Mucosa of rectum (tissue), 2 donors: ENCODE data around the gene NBEA.

ENCODE experiments used
- H3K27ac ChIP-seq, 2 donors: one replicate each; pipeline ENCODE4 v1.7.0; 2013; ENCODE audit warnings: inconsistent platforms in 2 of 2, low read depth in 2 of 2, low read length in 2 of 2
- H3K27me3 ChIP-seq, 2 donors: one replicate each; pipeline ENCODE4 v1.7.0; 2013; ENCODE audit warnings: low read length in 2 of 2; ENCODE audit not compliant: control insufficient read depth in 2 of 2, insufficient read depth in 2 of 2
- H3K36me3 ChIP-seq, 2 donors: one replicate each; pipeline ENCODE4 v1.7.0; 2013; ENCODE audit warnings: low read length in 2 of 2; ENCODE audit not compliant: control insufficient read depth in 2 of 2, insufficient read depth in 2 of 2
- H3K4me1 ChIP-seq, 2 donors: one replicate each; pipeline ENCODE4 v1.7.0; 2013; ENCODE audit warnings: low read length in 2 of 2, mild to moderate bottlenecking in 1 of 2; ENCODE audit not compliant: control insufficient read depth in 2 of 2, insufficient read depth in 2 of 2
- H3K4me3 ChIP-seq, 2 donors: one replicate each; pipeline ENCODE4 v1.7.0; 2013; ENCODE audit warnings: low read length in 2 of 2
- H3K9ac ChIP-seq, 2 donors: one replicate each; pipeline ENCODE4 v1.7.0; 2013; ENCODE audit warnings: low read length in 2 of 2, low read depth in 1 of 2, mild to moderate bottlenecking in 1 of 2
- H3K9me3 ChIP-seq, 2 donors: one replicate each; pipeline ENCODE4 v1.7.0; 2013; ENCODE audit warnings: low read length in 2 of 2; ENCODE audit not compliant: control insufficient read depth in 2 of 2
- donor health status: healthy.
- donor health status: Normal muscosa, but diverticular disease.

The NBEA gene

DNA sequence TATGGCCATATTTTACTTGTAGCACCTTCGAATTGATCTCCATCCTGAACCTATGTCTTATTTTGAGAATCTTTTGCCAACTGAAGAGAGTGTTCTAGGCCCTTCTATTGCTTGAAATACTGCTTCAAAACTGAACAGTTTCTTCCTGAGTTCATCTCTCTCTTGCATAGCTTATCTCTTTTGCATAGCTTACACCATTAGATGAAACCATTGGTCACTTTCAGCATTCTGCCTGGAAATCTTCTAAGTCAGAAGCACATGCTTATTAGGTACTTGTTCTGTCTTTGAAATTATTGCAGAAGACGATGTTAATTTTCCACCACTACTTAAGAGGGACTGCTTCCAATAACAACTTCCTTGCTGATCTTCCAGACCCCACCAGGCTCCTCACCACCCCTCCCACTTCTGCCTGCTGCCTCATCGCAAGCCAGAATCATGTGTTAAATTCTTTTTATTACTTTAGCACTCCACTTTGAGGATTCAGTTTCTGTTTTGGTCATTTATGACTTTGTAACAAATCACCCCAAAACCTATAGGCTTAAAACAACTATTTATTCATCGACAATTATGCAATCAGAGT lies 656.8 kb downstream of the NBEA start:
- H3K4me3 ChIP-seq, result no peak overlapping the region
- no peaks in the 10 kb centered on the region for H3K36me3 ChIP-seq
- no peak overlapping the region for H3K27ac ChIP-seq
- H3K4me1 ChIP-seq, result no peaks in the 10 kb centered on the region
- no peaks in the 10 kb centered on the region for H3K9me3 ChIP-seq
- no peak overlapping the region for H3K9ac ChIP-seq
- no peaks in the 10 kb centered on the region for H3K27me3 ChIP-seq

DNA sequence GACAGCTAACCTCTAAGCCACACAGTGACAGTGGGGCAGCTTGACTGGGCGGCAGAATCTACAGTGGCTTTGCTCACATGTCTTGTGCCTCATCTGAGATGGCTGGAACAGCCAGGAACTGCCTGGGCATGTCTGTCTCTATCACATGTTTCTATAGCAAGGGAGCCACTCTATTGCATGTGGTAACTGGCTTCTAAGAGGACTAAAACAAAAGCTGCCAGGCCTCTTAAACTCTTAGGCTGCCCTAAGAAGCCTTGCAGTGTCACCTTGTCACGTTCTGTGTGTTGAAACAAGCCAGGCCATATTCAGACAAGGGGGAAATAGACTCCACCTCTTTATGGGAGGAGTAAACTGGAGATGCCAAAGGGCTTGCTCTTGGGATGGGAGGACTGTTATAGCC lies 657.3 kb downstream of the NBEA start:
- Histone ChIP-seq H3K36me3 (no peaks in the 10 kb centered on the region), H3K27ac (no peak overlapping the region)

DNA sequence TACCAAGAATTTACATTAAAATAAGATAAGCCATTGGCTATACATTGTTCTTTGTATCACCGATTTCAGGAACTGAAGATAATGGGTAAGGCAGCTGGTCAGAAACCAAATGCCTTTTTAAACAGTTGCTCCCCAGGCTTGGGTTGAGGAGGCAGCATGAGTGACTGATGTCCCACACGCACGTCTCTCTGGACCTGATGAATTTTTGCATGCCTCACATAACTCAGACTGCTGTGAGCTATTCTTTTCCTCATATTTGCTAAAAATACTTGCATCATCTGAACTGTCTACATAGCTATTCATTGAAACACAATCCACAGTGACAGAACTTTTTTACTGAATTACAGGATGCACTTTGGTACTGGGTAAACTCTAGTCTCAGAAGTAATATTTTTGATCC lies 658.1 kb downstream of the NBEA start:
- H3K9ac ChIP-seq, result no peak overlapping the region
- H3K36me3 ChIP-seq, result no peaks in the 10 kb centered on the region
- H3K4me3 ChIP-seq, result no peak overlapping the region
- H3K9me3 ChIP-seq, result no peaks in the 10 kb centered on the region
- H3K27ac ChIP-seq, result no peak overlapping the region
- no peaks in the 10 kb centered on the region for H3K27me3 ChIP-seq
- H3K4me1 ChIP-seq, result no peaks in the 10 kb centered on the region

More for the DNA sequence above, 657.3 kb downstream of the NBEA start:
- H3K4me3 ChIP-seq, result no peak overlapping the region
- no peaks in the 10 kb centered on the region for H3K4me1 ChIP-seq
- H3K27me3 ChIP-seq, result no peaks in the 10 kb centered on the region
- H3K9ac ChIP-seq, result no peak overlapping the region
- H3K9me3 ChIP-seq, result no peaks in the 10 kb centered on the region

DNA sequence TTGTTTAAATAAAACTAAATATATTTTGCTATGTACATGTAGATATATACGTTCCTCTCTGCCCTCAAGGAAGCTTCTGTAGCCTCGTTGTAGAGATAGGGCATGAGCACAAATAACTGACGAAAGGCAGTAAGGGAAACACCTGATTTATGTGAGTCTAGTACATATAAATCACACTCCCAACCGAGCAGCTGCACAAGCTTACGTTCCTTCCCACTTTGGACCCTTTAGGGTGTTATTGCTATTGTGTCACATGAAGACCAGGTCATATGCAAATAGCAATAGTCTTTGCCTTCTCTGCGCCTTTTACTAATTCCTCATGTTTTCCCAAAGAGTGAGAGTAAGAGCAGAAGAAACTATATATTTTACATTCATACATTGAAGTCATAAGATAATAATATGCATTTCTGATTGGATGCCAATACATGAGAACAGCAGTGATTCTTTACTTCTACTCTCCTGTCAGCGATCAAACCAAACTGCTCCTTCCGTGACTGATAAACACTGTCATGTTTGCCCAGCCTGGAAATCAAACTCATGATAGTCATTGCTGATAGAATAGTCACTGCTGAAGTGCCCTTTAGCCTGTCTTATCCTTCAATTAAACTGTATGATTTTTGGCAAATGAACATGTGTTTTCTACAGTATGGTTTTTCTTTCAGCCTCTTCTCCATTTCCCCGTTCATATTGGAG lies 661.7 kb downstream of the NBEA start:
- Histone ChIP-seq H3K9ac (no peak overlapping the region), H3K36me3 (no peaks in the 10 kb centered on the region), H3K27ac (no peak overlapping the region), H3K4me3 (no peak overlapping the region), H3K27me3 (no peaks in the 10 kb centered on the region), H3K4me1 (no peaks in the 10 kb centered on the region), H3K9me3 (no peaks in the 10 kb centered on the region)

DNA sequence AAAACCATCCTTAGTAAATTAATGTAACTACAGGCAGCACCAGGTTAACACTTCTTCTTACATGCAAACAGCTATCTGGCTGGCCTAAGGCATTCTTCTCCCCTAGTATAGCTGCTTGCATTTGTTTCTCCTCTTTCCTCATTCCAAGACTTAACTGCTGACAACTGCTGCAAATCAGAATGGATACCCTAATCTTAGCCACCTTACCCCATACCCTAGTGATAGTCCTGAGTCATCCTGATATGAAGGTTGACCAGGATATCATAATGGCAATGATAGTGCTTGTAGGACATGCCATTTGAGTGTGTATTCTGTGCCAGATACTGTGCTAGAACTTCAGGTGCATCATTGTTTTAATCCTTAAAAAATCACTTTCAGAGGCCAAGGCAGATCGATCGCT lies 672.6 kb downstream of the NBEA start:
- Histone ChIP-seq H3K9ac (no peak overlapping the region), H3K36me3 (no peaks in the 10 kb centered on the region), H3K27me3 (no peaks in the 10 kb centered on the region), H3K4me3 (no peak overlapping the region), H3K4me1 (no peaks in the 10 kb centered on the region), H3K9me3 (no peaks in the 10 kb centered on the region), H3K27ac (no peak overlapping the region)

DNA sequence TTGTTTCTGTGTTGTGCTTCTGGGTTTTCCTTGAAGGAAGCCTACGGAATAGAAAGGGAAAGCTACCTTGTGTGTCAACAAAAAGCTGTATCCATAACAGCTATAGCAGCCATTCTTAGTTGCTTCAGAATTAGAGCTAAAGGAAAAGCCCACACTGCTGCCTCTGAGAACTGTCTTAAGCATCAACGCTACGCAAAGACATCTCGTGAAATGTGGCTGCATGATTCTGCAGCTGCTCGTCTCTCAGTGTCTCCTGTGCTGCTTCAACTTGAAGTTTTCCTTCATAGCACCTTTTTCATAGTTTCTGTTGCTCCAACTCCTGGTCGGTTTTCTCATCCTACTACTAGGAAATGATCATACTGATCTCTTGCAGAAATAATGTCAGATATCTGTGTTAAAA lies 675.4 kb downstream of the NBEA start:
- Histone ChIP-seq H3K9me3 (no peaks in the 10 kb centered on the region), H3K27ac (no peak overlapping the region), H3K36me3 (no peaks in the 10 kb centered on the region), H3K4me3 (no peak overlapping the region), H3K4me1 (no peaks in the 10 kb centered on the region), H3K27me3 (no peaks in the 10 kb centered on the region), H3K9ac (no peak overlapping the region)

DNA sequence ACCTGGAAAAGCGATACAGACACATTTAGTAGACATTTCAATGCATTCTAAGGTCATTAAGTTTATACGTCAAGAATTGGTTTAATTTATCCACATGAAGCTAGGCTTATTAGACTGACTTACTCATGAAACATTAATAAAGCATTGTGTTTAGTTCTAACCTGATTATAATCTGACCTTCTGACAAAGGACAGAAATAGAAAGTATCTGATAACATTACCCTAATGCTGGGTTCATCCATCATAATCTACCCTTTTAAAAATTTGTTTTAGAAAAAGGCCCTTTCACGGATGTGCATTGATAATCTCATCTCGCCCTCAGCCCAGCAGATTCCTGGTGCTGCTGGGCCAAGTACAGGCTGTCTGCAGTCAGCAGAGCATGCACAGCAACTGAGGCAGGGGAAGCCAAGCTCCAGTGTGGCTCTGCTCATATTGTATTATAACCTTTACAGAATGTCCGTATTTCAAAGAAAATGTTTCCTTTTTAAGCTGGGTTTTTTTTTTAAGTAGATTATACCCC lies 676.6 kb downstream of the NBEA start:
- H3K9me3 ChIP-seq, result no peaks in the 10 kb centered on the region
- H3K27me3 ChIP-seq, result no peaks in the 10 kb centered on the region
- no peaks in the 10 kb centered on the region for H3K4me1 ChIP-seq
- no peaks in the 10 kb centered on the region for H3K36me3 ChIP-seq
- no peak overlapping the region for H3K9ac ChIP-seq
- no peak overlapping the region for H3K4me3 ChIP-seq
- H3K27ac ChIP-seq, result no peak overlapping the region

DNA sequence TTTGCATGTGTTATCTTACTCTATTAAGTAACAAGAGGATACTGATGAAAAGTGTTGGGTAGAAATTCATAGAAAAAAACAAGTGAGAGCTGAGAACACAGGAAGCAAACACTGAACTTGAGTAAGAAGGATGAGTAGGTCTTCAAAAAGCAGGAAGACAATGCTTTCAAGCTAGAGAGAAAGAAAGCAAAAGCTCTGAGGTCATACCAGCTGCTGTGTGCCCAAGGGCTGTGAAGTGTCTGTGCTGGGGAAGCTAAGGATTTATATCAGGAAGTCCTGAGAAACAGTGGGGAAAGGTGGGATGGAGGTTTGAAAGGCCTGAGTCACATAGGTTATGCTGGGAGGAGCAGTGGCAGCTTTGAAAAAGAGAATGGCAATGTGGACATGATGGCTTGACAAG lies 679.9 kb downstream of the NBEA start:
- Histone ChIP-seq H3K4me3 (no peak overlapping the region), H3K4me1 (no peaks in the 10 kb centered on the region), H3K9ac (no peak overlapping the region), H3K27ac (no peak overlapping the region), H3K36me3 (no peaks in the 10 kb centered on the region), H3K27me3 (no peaks in the 10 kb centered on the region), H3K9me3 (no peaks in the 10 kb centered on the region)

DNA sequence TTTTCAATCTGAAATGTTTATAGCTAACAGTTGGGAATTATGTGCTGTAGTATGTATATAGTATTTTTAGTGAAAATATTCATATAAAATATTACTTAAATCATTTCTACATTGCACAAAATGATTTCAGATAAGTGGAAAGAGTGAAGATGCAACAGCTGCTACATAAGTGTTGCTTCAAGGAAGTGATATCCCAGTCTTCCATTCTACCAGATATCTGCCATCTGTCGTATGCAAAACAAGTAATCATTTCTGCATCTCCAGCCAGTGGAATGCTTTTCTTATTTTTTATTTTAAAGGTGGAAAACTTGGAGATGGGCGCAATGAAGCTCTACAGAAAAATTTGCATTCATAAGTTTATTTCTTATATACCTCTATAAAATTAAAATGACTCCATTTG lies 687.0 kb downstream of the NBEA start:
- Histone ChIP-seq H3K9ac (no peak overlapping the region), H3K36me3 (no peaks in the 10 kb centered on the region), H3K27me3 (no peaks in the 10 kb centered on the region), H3K4me1 (no peaks in the 10 kb centered on the region), H3K27ac (no peak overlapping the region), H3K4me3 (no peak overlapping the region), H3K9me3 (no peaks in the 10 kb centered on the region)

DNA sequence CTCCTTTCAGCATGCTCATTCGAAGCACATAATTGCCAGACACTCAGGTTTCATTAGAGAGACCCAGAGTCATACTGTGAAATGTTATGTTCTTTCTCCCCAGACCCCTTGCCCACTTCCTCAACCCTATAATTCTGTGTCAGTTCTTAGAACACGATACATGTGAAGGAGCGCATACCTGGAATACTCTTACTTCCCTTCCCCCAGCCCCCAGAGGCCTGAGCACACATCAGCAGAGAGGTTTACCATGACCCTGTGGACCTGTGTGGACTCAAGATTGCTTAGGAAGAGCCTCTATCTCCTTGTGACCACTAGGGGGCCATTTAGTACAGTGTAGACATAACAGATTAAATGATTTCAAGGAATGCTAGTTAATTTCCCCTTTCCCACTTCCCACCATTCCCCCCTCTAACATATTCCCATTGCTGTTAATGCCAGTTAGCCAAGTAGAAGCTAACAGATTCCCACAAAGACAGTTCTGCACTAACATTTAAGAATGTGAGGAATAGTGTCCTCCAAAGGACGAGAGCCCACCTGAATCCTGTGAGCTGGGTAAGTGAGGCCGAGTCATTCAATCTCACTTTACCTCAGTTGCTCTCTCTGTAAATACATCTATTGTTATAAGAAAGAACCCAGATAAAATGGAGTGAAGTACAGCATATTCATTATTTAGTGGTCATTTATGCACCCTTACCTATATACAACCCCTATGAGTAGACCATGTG lies 688.6 kb downstream of the NBEA start:
- H3K9ac ChIP-seq, result no peak overlapping the region
- no peaks in the 10 kb centered on the region for H3K4me1 ChIP-seq
- no peak overlapping the region for H3K27ac ChIP-seq
- no peak overlapping the region for H3K4me3 ChIP-seq
- H3K27me3 ChIP-seq, result no peaks in the 10 kb centered on the region
- no peaks in the 10 kb centered on the region for H3K9me3 ChIP-seq
- no peaks in the 10 kb centered on the region for H3K36me3 ChIP-seq
